ENCODE results near the gene KCNMA1.

Gene KCNMA1

GRCh38 chr10:77424257-77424656 lies 213.4 kb downstream of the KCNMA1 start:
- Histone ChIP-seq H3K79me2 (ENCODE audit: insufficient read depth, low read length) (no peaks in the 10 kb centered on the region), H3K27ac (ENCODE audit: low read depth, low read length) (no peak overlapping the region), H3K36me3 (ENCODE audit: low read length) (no peaks in the 10 kb centered on the region), H3K4me2 (ENCODE audit: low read depth, low read length, poor library complexity, severe bottlenecking) (no peak overlapping the region), H3K9me2 (replicated peaks; ENCODE audit: insufficient read depth, low read length) (no peaks in the 10 kb centered on the region), H3K4me3 (ENCODE audit: insufficient read depth, low read length, poor library complexity, severe bottlenecking) (no peak overlapping the region), H2AFZ (ENCODE audit: low read depth, low read length, severe bottlenecking) (no peak overlapping the region), H3K9ac (ENCODE audit: low read length) (no peak overlapping the region), H3K27me3 (ENCODE audit: low read length) (no peaks in the 10 kb centered on the region), H3K9me3 (ENCODE audit: insufficient read depth, low read length) (no peaks in the 10 kb centered on the region), H4K20me1 (ENCODE audit: low read depth, low read length) (no peaks in the 10 kb centered on the region), H3F3A (ENCODE audit: insufficient read depth) (no peaks in the 10 kb centered on the region)
- no peak for TF ChIP-seq CTCF (IDR thresholded peaks at IDR 0.05; ENCODE audit: insufficient read depth, low read length, poor library complexity, severe bottlenecking)
- no peak for TF ChIP-seq EZH2phosphoT487 (conservative IDR thresholded peaks at IDR 0.05; ENCODE audit: low read length)

DNA sequence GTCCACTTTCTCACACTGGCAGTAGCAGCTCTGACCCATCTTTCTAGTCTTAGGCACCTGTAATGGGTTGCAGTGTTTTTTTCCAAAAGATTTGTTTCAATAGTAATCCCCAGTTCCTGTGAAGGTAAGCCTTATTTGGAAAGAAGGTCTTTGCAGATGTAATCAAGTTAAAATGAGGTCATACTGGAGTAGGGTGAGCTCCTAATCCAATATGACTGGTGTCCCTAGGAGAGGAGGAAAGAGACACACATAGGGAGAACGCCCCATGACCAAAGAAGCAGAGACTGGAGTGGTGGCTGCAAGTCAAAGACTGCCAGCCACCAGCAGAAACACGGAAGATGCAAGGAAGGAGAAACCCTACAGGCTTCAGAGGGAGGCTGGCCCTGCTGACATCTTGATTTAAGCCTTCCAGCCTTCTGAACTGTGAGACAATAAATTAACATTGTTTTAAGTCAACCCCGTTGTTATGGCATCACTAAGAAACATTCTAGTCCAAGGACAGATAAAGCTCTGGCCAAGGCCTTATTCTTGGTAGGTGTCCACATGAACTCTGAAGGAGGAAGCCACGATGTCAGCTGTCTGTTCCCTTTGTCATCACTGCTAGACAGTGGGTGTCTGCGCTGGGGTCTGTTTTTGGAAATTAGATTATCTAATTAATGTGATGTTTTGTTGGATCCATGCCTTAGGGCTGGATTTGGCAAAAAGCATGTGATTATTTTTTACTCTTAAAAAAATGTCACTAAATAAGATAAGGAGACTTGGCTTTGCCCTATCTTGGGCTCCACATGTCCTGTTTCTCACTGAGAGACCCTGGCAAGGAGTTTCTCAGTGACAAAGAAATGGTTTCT lies 214.9 kb downstream of the KCNMA1 start:
- H2AFZ ChIP-seq (ENCODE audit: low read depth, low read length, severe bottlenecking): no peak overlapping the region
- TF ChIP-seq CTCF (IDR thresholded peaks at IDR 0.05; ENCODE audit: insufficient read depth, low read length, poor library complexity, severe bottlenecking) (no peak), EZH2phosphoT487 (conservative IDR thresholded peaks at IDR 0.05; ENCODE audit: low read length) (no peak)
- H4K20me1 ChIP-seq (ENCODE audit: low read depth, low read length): no peaks in the 10 kb centered on the region
- no peak overlapping the region for H3K4me3 ChIP-seq (ENCODE audit: insufficient read depth, low read length, poor library complexity, severe bottlenecking)
- H3K79me2 ChIP-seq (ENCODE audit: insufficient read depth, low read length): no peaks in the 10 kb centered on the region
- no peaks in the 10 kb centered on the region for H3K27me3 ChIP-seq (ENCODE audit: low read length)
- no peak overlapping the region for H3K4me2 ChIP-seq (ENCODE audit: low read depth, low read length, poor library complexity, severe bottlenecking)
- H3F3A ChIP-seq (ENCODE audit: insufficient read depth): no peaks in the 10 kb centered on the region
- no peaks in the 10 kb centered on the region for H3K36me3 ChIP-seq (ENCODE audit: low read length)
- H3K9ac ChIP-seq (ENCODE audit: low read length): no peak overlapping the region
- H3K9me2 ChIP-seq (replicated peaks; ENCODE audit: insufficient read depth, low read length): no peaks in the 10 kb centered on the region
- no peaks in the 10 kb centered on the region for H3K9me3 ChIP-seq (ENCODE audit: insufficient read depth, low read length)
- H3K27ac ChIP-seq (ENCODE audit: low read depth, low read length): no peak overlapping the region

DNA sequence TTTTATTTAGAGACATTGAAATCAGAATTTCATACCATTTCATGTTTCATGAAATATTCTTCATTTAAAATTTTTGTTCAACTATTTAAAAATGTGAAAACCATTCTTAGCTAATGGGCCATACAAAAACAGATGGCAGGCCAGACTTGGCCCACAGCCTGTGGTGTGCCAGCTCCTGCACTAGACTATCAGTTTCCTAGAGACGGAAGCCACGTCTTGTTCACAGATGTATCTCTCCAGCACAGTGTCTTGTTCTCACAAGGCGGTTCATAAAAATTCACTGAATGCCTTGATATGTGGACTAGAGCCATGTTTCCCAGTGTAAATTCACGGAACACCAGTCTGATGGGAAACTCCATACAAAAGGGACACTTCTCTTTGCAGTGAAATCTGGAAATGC lies 216.0 kb downstream of the KCNMA1 start:
- no peaks in the 10 kb centered on the region for H3F3A ChIP-seq (ENCODE audit: insufficient read depth)

More for the DNA sequence above, 216.0 kb downstream of the KCNMA1 start:
- H3K4me3 ChIP-seq (ENCODE audit: insufficient read depth, low read length, poor library complexity, severe bottlenecking): no peak overlapping the region
- no peak overlapping the region for H3K9ac ChIP-seq (ENCODE audit: low read length)
- TF ChIP-seq CTCF (IDR thresholded peaks at IDR 0.05; ENCODE audit: insufficient read depth, low read length, poor library complexity, severe bottlenecking): no peak
- no peak for TF ChIP-seq EZH2phosphoT487 (conservative IDR thresholded peaks at IDR 0.05; ENCODE audit: low read length)
- no peaks in the 10 kb centered on the region for H3K9me2 ChIP-seq (replicated peaks; ENCODE audit: insufficient read depth, low read length)
- no peaks in the 10 kb centered on the region for H3K79me2 ChIP-seq (ENCODE audit: insufficient read depth, low read length)
- H2AFZ ChIP-seq (ENCODE audit: low read depth, low read length, severe bottlenecking): no peak overlapping the region
- no peak overlapping the region for H3K4me2 ChIP-seq (ENCODE audit: low read depth, low read length, poor library complexity, severe bottlenecking)
- no peaks in the 10 kb centered on the region for H3K27me3 ChIP-seq (ENCODE audit: low read length)
- H3K27ac ChIP-seq (ENCODE audit: low read depth, low read length): no peak overlapping the region
- no peaks in the 10 kb centered on the region for H3K36me3 ChIP-seq (ENCODE audit: low read length)
- no peaks in the 10 kb centered on the region for H3K9me3 ChIP-seq (ENCODE audit: insufficient read depth, low read length)
- no peaks in the 10 kb centered on the region for H4K20me1 ChIP-seq (ENCODE audit: low read depth, low read length)

All from SU-DHL-6 (cell line).